ENCODE results near the gene HES3. TPM values are rescaled to one million over a fixed set of nuclear protein-coding genes. Genes with fewer than 3 reads are reported as not detected.

HES3 gene
- total RNA-seq, 4 donors from 2014 or later, result not detected

GRCh38 chr1:6241887-6242740 is 1.9 kb upstream of the HES3 start:
- Histone ChIP-seq H3K36me3 (no peaks in the 10 kb centered on the region), H3K4me1 (peaks cover 26 to 44% (median 38%) of the 10 kb centered on the region in 4 donors), H3K9me3 (no peaks in the 10 kb centered on the region), H3K4me3 (peak overlapping the region; percentile 17 to 36 (median 24)), H3K27me3 (peaks cover 26 to 88% (median 58%) of the 10 kb centered on the region in 4 donors), H3K27ac (replicated peaks in 1 of 4) (no peak overlapping the region)
- no peak for TF ChIP-seq POLR2AphosphoS5 (IDR thresholded peaks at IDR 0.05)
- TF ChIP-seq CTCF (IDR thresholded peaks at IDR 0.05), result no peak
- no peak for TF ChIP-seq POLR2A (IDR thresholded peaks at IDR 0.05; ENCODE audit: low read depth)
- TF ChIP-seq EP300 (IDR thresholded peaks at IDR 0.05), result no peak
- intact Hi-C loops (cut with DNase I), result no loop called here
- 4% methylated on average over 10 of the region's 99 CpGs for WGBS
- no peak for DNase-seq (ENCODE audit: extremely low spot score)

- no peak for TF ChIP-seq CTCF (IDR thresholded peaks at IDR 0.05)
- TF ChIP-seq POLR2AphosphoS5 (IDR thresholded peaks at IDR 0.05), result no peak
- no peak for TF ChIP-seq POLR2A (IDR thresholded peaks at IDR 0.05; ENCODE audit: low read depth)
- no peak for TF ChIP-seq EP300 (IDR thresholded peaks at IDR 0.05)
- Histone ChIP-seq H3K4me1 (peaks cover 26 to 47% (median 38%) of the 10 kb centered on the region in 4 donors), H3K27me3 (peaks cover 26 to 99% (median 60%) of the 10 kb centered on the region in 4 donors), H3K4me3 (no peak overlapping the region), H3K9me3 (no peaks in the 10 kb centered on the region), H3K36me3 (no peaks in the 10 kb centered on the region), H3K27ac (replicated peaks in 1 of 4) (no peak overlapping the region)
- 44% methylated on average over 17 of the region's 20 CpGs for WGBS
- no peak for DNase-seq (ENCODE audit: extremely low spot score)
- intact Hi-C loops (cut with DNase I), result no loop called here
Observed at GRCh38 chr1:6243053-6243834, 735 bp upstream of the HES3 start.

- Histone ChIP-seq H3K4me1 (peaks cover 26 to 57% (median 46%) of the 10 kb centered on the region in 4 donors), H3K27ac (replicated peaks in 1 of 4) (no peak overlapping the region), H3K27me3 (peaks cover 26 to 99% (median 69%) of the 10 kb centered on the region in 4 donors), H3K9me3 (no peaks in the 10 kb centered on the region), H3K4me3 (no peak overlapping the region), H3K36me3 (no peaks in the 10 kb centered on the region)
- TF ChIP-seq POLR2A (IDR thresholded peaks at IDR 0.05; ENCODE audit: low read depth), result no peak
- no peak for TF ChIP-seq CTCF (IDR thresholded peaks at IDR 0.05)
- no peak for TF ChIP-seq EP300 (IDR thresholded peaks at IDR 0.05)
- no peak for TF ChIP-seq POLR2AphosphoS5 (IDR thresholded peaks at IDR 0.05)
- DNase-seq (ENCODE audit: extremely low spot score), result no peak
- intact Hi-C loops (cut with DNase I), result loop anchor here (2.0 kb wide), 2 partner anchors 38 to 192 kb away; partner anchors contain the start of gene RNF207
- 3% methylated on average over 21 of the region's 24 CpGs for WGBS
Observed at GRCh38 chr1:6244401-6245049, 546 bp downstream of the HES3 start.

GRCh38 chr1:6245086-6245868 is 1.3 kb downstream of the HES3 start:
- intact Hi-C loops (cut with DNase I), result loop anchor here (2.0 kb wide), 2 partner anchors 38 to 192 kb away; partner anchors contain the start of gene RNF207
- Histone ChIP-seq H3K4me3 (peak overlapping the region in 1 of 4 donors; percentile 5), H3K9me3 (no peaks in the 10 kb centered on the region), H3K4me1 (peaks cover 30 to 65% (median 47%) of the 10 kb centered on the region in 4 donors), H3K27ac (replicated peaks in 1 of 4) (no peak overlapping the region), H3K36me3 (no peaks in the 10 kb centered on the region), H3K27me3 (peaks cover 26 to 100% (median 68%) of the 10 kb centered on the region in 4 donors)
- no peak for DNase-seq (ENCODE audit: extremely low spot score)
- TF ChIP-seq EP300 (IDR thresholded peaks at IDR 0.05) (no peak), POLR2A (IDR thresholded peaks at IDR 0.05; ENCODE audit: low read depth) (no peak), POLR2AphosphoS5 (IDR thresholded peaks at IDR 0.05) (peak in 1 of 2 donors; percentile 43), CTCF (IDR thresholded peaks at IDR 0.05) (peak; percentile 83 to 88 (median 84))
- WGBS, result 1% methylated on average over 14 of the region's 79 CpGs
